GM19238 (cell line): Measurements from ENCODE around the gene CNTN6.

ENCODE experiments used
- DNase-seq: peaks from one replicate; pipeline ENCODE4 v3.0.0; 2011; ENCODE audit warnings: low spot score; ENCODE audit not compliant: insufficient read length

Gene CNTN6

DNA sequence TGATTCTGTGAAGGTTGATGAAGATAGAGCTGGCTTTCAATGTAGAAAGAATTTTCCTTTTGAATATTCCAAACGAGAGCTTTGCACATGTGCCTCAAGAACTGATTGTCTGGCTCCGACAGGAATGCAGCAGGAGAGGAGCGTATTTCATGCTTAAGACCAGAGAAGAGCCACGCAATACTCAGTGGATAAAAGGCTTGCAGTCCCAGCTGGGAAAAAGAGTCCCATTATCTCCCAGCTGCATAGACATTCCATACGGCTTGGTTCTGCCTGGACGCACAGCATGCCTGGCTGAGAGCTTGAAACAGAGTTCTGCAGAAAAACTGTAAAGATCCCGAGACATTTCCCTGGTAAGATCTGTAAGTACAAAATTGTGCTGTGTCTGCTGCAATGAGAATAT, at the start of gene CNTN6:
CNTN6 (plus strand) TSS at position 254 of the 400 bp plus-strand sequence. CDS start 54,985 bp downstream, outside the sequence.
- DNase-seq: no peak

DNA sequence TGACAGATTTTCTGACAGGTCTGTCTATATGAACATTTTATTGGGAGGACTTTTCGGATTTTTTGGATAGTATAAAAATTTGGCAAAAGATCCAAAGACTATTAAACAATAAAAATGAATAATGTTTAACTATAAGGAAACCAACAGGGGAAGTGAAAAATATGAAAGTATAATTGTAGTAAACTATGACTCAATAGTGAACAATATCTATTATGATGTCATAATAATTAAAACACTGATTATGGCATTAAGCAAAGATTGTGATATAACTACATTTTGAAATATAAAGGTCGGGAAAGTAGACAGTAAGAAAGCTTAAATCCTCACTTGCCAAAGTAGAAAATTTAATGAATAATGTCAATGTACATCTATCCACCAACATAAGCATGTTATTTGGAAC, 44.3 kb upstream of the CNTN6 start:
- DNase-seq: no peak

DNA sequence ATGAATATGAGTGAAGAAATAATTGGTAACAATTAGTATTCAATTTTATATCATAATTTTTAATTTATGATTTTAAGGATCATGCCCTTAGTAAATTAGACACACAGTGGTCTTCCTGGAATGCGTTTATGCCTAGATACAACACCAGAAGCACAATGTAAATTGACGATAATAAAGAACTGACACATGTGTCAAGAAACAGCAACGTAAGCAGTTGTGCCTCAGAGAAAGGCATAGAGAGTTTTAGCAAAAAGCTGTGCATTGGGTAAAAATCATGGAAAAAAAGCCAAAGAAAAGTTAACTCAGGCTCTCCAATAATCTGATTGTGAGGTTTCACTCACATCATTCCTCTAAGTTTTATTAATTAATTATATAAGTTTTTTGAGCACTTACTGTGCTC, 37.0 kb upstream of the CNTN6 start:
- DNase-seq: no peak

DNA sequence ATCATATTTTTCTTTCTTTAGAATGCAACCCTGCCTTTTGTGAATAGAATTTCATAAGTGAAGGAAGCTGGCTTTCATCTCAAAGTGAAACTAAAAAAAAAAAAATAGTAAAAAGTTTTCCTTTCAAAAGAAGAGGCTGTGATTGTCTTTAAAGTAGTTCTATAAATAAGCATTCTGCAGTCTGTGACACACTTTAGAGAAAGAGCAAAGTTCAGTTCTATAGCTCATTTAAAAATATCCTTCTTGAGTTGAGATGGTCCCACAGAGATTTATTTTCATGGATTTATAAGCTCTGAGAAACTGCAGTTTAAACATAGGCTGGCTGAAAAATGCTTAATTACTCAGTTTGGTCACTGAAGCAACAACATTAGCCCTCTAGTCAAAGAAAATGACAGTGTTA, 36.1 kb upstream of the CNTN6 start:
- DNase-seq: no peak

DNA sequence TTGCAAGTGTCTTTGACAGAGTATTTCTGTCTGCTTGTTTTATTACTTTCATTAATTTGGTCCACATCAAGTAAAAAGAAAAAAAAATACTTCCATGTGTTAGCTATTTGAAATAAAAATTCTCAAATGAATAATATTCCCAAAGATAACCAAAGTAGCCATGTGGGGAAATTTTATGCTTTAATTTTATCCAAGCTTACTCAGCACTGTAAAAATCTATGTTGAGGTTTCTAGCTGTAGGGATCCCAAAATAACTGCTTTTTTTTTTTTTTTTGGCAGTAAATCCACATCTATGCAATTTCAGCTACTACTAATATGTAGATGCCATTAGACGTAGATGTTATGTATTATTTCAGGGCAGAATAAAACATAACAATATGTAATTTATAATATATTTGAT, 35.4 kb upstream of the CNTN6 start:
- DNase-seq: no peak

DNA sequence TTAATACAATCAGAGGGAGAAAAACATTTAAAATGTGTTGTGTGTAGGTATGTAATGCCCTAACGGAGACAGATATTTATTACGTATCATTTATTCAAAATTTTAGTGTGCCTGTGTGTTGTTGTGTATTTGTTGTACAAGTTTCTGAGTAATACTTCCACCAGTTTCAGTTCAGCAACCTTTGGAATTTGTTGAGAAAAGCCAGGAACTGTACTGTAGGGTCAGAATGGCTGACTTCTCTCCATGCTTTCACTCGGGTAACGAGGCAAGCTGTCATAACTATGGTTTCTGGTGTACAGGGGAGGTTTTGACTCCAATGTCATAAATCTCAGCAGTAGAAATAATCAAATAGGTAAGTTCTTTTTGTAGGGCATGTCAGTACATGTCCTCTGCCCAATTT, 23.8 kb upstream of the CNTN6 start:
- DNase-seq: no peak

DNA sequence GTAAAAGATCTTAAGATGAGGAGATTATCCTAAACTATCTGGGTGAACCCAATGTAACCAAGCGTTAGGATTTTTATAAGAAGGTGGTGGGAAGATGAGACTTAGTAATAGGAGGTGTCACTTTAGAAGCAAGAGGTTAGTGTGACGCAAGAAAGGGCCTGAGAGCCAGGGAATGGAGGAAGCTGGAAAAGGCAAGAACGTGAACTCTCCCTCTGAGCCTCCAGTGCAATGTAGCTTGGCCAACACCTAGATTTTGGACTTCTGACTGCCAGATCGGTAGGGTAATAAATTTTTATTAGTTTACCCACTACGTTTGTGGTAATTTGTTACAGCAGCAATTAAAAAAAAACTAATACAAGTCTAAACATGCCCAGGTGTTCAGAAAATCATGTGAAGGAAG, 20.8 kb upstream of the CNTN6 start:
- DNase-seq: no peak

DNA sequence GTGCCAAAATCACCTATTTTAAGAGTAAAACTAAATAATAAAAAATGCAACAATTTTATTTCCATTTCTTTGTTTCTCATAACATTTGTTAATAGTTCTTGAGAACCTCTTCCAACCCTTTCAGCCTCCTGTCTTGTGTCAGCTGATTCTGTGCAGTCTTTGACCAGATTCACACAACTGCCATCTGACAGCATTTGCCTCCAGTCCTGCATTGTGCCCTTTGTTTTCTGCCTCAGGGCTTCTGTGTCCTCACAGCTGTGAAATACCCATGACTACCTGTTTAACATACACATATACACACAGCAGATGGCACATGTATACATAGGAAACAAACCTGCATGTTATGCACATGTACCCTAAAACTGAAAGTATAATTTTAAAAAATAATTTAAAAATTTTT, 13.2 kb upstream of the CNTN6 start:
- no peak for DNase-seq

DNA sequence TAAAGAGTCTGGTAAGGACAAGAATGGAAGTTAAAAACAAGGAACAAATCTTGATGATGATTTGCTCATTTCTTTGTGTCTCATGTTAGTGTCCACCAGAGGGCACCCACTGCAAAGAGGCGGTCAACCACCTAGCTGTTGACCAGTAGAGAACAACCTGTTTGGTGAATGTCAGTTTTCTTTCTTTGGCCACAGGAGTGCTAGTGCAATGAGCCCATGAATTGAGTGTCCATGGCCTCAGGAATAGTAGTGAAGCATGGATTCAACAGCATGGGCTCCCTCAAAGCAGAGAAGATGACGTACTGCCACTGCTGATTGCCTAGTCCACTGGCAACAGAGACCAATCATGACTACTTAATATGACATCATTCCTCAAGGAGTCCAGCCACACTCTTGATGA, 10.7 kb upstream of the CNTN6 start:
- no peak for DNase-seq

DNA sequence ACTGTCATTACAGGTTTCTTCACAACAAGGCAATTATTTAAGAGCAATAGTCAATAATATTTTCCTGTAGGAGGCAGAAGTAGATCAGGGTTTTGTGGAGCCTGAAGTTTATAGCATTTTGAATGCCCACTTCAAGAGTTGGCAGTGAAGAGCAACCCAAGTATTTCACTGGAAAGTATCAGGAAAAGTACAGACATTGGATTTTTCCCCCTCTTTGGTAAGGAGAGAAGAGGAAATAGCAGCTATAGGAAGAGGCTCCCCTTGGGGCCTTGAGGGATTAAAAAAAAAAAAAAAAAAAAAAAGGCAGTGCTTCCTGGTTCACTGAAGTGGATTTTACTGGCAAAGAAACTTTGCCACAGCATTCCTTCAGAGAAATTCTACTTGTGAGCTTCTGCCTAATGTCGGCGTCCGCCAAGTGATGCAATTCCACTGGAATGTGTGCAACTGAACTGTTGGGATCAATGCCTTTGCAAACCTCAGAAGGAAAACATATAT, 5.7 kb upstream of the CNTN6 start:
- no peak for DNase-seq

DNA sequence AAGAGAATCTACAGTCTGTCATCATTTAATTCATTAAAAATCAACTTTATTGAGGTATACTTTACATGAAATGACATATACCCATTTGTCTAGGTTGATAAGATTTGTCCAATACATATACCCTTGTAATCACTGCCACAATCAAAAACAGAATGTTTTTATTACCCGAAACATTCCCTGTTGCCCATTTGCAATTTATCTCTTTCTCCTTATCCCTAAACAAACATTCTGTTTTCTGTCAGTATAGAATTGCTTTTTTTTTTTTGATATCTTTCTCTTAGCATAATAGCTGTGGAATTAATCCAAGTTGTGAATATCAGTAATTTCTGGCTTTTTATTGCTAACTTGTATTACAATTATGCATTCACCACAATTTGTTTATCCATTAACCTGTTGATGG, 4.3 kb upstream of the CNTN6 start:
- no peak for DNase-seq

DNA sequence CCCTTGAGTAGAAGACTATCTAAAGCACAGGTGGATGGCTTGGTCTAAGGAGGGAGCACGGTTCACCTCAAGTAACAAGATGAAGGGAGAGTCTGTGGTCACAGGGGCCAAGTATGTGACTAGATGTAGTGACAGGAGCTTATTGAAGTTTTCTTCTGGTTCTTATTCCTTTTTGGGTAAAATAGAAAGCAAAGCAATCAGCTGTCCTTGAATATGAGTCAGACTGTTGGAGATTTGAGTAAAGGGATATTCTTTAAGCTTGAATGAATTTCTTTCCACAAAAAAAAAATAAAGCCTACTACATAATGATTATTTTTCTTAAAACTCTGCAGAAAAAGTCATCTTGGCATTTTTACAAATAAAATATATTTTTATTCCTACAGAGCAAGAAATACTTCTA, 1.5 kb upstream of the CNTN6 start:
- no peak for DNase-seq

DNA sequence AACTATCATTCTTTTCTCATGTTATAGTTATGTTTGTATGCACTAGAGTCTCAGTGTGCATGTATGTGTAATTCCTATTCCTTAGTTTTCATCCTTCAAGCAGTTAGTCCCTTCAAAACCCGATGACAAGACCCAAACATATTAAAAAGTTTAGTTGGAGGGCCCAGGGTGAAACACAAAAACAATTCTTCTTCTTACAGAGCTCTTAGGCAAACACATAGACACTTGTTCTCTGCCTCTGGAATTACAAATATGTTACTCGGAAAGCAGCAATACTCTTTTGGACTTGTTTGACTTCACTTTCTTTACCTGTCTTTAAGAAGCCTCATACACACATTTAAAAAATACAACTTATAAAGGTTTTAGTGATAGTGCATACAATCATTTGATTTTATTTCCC, 763 bp upstream of the CNTN6 start:
- DNase-seq: no peak

DNA sequence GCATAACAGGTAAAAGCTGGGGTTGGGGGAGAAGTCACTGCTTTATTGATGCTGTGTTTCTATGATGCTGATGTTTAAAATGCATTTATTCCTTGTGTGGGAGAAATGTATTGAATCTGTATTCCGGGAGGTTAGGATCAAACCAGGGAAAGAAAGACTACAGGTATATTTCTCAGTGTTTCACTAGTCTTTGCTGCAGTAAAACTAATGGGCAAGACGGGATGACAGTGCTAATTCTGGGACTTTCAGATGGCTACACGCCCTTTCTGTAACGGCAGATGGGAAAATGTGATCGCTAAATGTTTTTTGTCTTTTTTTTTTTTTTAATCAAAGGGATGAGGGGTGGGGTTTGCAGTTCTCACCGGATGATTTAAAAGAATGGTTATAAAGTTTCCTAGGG, 393 bp downstream of the CNTN6 start:
- no peak for DNase-seq

DNA sequence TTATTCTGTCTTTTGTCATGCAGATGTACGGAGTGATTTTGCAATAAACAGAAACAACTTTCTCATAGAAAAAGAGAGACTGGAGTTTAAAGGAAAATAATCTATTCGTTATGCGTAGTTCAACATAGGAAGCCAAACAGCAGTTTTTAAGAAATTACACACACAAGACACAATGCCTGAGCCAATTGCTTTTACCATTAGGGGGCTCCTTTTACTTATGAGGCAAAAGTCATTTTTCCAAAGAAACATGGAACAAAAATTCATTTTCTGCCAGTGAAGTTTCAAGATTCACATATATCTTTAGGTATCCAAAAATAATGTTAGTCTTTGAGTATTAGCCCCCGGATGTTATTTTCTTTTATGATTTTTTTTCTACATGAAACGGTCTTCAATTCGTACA, 10.7 kb downstream of the CNTN6 start:
- DNase-seq: no peak

DNA sequence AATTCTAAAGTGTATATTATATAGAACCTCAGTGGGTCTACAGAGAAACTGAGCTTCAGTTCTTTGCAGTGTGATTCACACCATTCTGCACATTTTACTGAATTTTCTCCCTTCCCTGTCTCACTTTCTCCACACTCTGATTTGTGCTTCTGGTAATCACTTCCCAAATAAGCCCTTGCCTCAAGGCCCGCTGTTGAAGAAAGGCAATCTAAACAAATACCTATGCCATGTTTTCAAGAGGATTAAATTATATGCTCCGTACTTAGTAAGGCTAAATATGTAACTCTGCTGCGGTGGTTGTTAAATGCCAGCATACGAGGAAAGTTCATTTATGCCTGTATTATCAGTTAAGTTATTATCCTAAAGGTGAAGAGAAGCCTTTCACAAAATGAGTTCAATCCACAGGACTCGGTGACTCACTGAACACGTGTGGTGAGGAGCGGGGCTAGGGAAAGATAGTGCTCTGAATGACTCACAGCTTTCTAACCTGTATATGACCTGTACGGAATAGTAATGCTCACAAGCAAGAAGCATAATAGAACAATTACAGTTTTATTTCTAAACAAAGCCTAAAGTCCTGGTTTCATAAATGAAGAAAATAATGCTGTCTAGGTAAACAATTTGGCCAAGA, 25.1 kb downstream of the CNTN6 start:
- no peak for DNase-seq

DNA sequence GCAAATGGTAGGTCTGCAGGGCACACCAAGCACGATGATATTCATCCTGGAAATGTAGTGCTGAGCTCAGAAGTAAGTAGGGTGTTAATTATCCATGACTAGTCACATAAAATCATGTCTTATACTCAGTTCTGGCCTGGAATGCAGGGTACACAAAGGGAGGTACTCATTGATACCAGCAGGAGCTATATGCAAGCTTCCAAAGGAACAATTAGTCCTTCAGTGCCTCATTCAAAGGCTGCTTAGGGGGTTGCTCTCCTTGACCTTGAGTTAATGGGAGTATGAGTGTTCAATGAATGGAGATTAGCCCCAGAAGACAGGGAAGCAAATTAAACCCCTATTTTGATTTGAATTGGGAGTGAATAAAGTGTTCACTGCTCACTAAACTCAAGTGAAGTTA, 38.3 kb downstream of the CNTN6 start:
- no peak for DNase-seq

DNA sequence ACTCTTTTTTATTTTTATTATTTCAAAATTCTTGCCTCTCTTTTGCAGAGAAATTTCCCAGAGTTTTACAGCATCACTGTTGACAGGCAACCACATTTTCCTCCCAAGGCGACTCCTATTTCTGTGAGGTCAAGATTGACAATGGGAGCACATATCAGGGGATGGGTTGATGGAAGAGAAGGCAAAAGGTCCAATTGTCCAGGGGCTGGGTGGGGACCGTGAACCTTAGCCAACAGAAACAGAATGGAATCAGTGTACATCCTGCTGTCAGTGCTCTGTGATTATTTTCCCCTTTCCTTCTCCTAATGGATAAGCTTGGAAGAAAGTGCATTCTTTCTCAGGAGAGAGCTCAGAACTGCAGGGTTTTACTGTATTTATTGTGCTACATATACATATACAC, 42.4 kb downstream of the CNTN6 start:
- no peak for DNase-seq

DNA sequence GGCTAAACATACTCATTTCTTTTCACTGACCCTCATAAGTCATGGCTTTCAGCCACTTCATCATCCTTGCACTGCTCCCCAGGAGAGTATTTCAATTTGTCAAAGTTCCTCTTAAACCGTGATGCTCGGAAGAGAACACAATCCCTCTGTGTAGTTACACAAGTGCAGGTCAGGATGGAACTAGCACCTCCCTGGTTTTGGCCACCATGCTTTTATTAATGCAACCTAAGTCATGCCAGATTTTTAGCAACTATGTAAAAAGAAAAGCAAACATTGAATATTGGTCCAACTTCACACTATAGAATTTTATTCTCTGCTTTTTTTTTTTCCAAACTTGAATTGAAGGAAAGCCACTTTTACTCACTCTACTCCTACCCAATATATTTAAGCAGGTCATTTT, 45.2 kb downstream of the CNTN6 start:
- no peak for DNase-seq

DNA sequence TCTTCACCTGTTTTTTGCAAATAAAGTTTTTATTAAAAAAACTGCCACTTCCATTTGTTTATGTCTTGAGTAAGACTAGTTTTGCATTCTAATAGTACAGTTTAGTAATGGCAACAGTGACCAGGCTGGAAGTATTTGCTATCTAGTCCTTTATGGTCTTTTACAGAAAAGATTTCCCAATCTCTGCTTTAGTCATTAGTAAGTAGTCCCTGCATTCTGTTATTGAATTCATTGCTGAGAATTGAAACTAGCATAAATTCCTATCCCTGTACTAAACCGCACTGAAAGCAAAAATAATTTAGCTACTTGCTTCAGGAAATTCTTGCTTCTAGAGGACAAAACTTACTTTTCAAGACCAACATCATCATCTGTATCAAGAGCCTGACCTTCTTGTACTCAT, 46.2 kb downstream of the CNTN6 start:
- no peak for DNase-seq

DNA sequence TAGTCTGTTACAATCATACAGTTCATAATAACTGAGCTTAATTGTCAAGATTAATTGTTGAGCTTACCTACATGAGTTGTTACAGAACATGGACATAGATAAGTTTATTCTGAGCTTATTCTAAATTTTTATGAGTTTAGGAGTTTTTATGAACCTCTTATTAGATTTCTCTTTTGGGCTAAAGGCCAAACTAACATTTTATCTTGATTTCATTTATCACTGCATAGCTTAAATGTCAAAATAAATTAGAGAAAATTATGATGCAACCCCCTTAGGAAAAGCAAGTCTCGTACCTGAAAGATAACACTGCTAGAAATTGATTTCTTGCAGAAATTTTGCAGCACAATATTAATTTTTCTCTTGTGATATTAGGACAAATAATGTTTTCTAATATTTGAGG, 54.5 kb downstream of the CNTN6 start:
- no peak for DNase-seq

DNA sequence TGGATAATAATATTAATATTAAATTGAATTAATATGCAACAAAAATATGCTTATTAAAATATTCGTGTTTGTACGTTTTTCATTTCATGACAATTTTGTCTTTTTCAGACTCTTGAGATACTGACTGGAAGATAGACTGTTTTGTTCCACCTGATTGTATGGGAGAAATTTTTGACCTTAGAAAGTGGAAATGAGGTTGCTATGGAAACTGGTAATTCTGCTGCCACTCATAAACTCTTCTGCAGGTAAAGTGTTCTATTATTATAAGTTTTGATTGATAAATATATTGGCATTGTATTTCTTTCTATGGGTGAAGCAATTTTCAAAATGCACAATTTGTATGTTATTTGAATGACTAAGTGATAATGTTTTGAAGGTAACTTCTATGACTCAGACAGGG, 55.0 kb downstream of the CNTN6 start:
- DNase-seq: no peak

DNA sequence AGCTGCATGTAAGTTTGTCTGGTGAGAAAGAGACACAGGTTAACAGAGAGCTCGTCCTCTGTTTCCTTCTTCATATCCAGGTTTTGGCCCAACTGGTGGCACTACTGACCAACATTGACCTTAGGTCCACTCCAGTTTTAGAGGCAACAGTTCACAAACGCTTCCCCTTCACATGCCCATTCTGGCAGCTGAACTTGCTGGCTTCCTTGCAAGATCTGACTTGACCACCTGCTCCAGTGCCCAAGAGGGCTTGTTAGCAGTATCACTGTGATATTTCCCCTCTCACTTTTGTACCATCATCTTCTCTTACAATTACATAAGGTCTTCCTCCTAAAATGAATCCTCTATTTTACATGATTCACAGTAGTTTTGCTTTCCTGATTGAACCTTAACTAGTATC, 71.3 kb downstream of the CNTN6 start:
- DNase-seq: no peak

DNA sequence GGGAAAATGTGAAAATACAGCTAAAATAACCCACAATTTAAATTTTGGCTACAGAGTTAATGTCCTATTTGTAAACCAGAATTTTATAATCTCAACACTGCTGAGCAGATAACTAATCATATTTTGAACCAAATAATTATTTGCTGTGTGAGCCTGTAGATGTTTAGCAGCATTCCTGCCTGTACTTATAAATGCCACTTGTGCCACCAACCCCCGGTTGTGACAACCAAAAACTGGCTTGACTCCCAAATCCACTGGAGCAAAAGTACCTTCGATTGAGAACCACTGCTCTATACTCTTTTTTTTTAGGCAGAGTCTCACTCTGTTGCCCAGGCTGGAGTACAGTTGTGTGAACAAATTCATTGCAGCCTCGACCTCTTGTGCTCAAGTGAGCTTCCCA, 78.5 kb downstream of the CNTN6 start:
- DNase-seq: no peak
